CD4-positive, alpha-beta T cell treated with Interleukin-17A for 1 hour (primary cell): Measurements from ENCODE around the gene PGM1.

Source experiments
- DNase-seq: peaks from one replicate; pipeline ENCODE4 v3.0.0-alpha.2; 2020

PGM1 gene

DNA sequence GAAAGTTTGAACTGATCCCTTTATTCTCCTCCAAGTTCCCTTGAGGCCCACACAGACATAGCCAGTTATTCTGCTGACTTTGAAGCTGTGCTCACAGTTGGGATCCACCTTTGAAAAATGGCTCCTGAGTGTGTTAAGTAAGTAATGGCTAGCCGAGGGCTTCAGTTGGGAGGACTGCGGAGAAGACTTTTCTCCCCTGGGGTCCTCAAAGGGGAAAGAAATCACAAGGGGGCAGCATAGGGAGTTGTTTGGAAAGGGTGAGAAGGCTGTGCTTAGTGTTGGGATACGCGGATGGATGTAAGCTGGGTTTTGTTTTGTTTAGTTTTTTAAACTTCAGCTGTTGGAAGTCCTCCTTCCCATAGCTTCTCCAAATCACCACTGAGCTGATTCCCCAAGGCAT is 8.3 kb downstream of the PGM1 start:
- DNase-seq = no peak

DNA sequence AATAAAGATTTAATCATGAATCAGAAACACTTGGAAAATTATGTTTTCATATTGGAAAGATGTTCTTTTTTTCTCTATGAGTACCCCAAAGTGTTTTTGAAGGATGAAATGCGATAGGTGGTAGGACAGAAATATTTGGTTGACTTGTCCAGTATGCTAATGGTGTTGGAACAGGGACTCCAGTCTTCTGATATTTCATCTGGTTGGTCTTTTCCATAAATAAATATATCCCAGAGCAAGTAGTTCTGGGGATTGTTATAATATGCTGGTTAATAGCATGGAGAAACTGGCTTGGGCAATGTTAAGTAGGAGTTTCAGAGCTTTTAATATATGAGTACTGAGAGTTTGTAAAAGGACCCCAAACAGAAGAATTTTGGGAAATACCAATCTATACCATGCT is 8.7 kb downstream of the PGM1 start:
- DNase-seq = no peak

DNA sequence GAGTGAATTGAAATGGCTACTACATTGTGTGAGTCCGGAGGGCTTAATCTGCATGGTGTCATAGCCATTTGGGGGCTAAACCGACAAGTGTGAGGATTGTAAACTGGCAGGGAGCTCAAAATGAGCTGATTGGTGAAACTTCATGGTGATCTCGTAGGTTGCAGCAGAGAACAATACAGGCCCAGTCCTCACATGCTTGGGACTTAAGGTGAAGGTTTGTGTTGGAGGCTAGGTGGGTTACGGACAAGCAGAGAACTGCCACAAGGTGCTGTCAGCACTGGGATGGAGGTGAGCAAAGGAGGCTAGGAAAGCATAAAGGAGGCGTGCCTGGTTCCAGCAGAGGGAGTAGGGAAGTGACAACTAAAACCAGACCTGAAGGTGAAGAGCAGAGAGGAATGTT is 9.4 kb downstream of the PGM1 start:
- no peak for DNase-seq

DNA sequence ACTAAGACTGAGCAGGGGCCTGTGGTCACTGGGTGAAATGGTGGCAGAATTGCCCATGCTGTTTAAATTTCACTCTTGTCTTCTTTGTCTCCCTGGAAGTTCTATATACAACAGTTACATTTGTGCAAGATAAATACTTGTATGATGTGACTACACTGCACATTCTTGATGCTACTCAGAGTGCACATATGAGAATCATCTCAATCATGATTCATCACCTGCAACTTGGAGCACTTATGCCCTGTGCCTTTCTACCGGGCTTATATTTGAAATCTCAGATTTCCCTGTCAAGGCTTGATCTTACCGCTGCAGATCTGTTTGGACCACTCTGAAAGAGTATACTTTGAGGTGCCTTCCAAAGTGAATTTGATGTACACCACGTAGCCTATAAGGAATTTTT is 10.6 kb downstream of the PGM1 start:
- no peak for DNase-seq

DNA sequence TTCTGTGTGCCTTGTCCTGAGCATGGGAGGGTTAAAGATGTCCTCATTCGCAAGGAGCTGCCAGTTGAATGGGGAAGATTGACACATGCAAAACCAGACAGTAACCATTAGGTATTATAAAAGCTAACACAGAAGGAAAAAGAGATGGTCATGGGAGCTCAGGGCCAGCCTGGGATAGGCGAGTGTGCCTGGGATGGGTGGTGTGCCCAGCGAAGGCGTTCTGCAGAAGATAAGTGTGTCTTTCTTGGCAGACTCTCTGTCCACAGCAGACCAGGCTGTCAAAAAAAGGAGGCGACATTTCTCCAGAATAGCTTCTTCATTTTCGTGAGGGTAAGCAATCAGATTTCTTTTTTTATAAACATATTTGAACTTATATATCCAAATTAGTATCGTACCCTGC is 14.1 kb downstream of the PGM1 start:
- no peak for DNase-seq

DNA sequence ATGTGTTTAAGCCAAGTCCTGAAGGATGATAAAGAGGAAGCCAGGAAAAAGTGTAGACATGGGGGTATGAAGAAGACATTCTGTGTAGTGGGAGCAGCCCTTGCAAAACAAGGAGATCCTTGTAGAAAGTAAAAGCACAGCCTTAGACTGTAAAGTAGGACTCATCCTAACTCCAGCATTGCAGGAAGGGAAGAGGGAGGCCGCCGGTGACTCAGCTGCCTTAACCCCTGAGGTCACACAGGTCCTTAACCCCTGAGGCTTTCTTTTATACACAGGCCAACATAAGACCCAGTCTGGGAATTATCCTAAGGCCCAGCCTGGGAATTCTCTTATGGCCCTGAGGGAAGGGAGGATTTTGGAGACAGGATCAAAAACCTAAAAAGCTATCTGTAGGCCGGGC is 18.0 kb downstream of the PGM1 start:
- no peak for DNase-seq

DNA sequence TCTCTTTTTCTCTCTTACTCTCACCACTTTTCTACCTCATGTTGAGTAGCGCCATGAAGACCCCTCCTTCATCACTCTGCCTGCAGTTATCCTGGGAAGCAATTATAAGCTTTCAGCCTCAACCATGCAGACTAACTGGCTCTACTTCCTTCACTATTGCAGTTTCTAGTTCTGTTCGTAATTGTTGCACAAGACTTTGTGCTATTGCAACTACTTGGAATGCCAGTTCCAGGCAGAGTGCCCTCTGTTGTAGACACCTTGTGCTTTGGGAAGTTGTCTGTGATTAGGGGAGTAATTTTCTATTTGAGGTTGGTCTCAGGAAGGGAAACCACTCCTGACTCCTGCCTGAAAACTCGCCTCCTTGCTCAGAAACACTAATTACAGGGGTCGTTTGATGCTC is 19.4 kb downstream of the PGM1 start:
- no peak for DNase-seq

DNA sequence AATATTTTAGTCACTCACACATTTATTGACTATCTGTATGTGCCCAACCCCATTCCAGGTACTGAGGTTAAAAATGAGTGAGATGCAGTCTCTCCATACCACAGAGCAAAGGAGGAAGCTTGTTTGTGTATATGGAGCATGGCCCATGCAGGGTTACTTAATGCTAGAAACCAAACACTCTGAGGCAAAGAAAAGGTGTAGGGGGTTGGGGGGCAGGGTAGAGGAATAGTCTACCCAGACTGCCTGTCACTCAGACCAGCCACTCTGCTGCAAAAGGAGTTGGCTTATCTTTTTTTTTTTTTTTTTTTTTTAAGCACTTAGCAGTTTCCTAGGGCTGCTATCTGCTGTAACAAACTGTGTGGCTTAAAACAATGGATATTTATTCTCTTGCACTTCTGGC is 19.8 kb downstream of the PGM1 start:
- no peak for DNase-seq

DNA sequence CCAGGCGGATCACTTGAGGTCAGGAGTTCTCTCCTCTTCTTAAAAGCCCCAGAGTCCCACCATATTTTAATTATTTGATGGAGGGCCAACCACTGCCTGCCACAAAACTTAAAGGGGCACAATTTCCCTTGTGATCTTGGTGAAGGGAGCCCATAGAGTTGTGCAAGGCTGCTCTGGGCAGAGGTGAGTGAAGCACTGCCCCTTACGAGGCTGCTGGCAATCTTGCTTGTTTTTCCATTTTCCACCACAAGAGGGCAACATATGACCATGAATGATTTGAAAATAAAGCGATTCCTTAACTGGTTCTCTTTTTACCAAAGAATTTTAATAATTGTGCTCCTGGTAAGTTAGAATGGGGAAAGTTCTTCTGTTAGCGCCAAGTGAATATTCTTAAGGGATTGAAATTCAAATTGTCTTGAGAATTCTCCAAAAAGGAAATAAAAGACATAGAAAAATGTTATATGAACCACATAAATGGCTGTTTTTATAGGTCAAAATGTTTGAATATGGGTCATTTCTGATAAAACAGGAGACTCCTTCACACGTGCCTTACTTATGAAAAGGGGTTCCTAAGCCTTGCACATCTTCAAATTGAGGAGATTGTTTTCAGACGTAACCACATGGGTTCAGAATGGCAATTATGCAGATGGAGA is 22.7 kb downstream of the PGM1 start:
- peak; percentile 85 for DNase-seq

DNA sequence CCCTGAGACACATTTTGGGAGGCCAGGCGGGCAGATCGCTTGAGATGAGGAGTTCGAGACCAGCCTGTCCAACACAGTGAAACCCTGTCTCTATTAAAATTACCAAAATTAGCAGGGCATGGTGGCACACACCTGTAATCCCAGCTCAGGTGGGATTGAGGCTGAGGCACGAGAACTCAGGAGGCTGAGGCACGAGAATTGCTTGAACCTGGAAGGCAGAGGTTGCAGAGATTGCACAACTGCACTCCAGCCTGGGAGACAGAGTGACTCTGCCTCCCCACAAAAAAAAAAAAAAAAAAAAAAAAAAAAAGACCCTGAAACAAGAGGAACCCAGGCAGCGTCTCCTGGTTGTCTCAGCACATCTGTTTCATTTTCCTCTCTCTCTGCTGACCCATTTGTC is 24.2 kb downstream of the PGM1 start:
- DNase-seq = no peak

DNA sequence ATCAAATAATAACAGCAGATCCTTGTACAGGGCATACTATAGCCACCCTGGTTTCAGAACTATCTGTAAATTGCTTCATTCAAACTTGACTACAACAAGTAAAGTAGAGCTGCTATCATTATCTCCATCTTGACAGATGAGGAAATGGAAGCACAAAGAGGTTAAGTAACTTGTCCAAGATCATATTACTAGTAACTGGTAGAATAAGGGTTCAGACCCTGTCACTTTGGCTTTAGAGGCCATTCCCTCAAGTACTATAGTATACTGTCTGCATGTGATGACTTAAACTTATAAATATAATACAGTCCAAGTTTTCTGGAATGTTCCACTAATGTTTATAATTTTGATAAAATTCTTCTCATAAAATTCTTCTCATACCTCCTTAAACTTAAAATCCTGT is 24.8 kb downstream of the PGM1 start:
- no peak for DNase-seq

DNA sequence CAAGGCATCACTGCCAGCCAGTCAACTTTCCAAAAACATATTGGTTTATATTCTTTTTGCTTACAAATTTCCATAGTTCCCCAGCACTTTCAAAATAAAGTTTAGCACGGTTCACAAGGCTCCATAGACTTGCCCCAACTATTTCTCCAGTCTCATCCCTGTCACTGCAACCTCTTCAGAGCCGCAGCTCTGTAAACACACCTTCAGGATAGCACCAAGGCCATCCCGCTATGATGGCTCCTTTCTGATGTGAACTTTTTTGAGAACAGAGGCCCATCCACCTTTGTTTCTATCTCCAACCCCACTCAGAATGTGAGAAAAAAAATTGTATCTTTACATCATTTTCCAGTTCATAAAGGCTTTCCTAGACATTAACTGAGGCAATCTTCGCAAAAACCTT is 26.3 kb downstream of the PGM1 start:
- DNase-seq = no peak

DNA sequence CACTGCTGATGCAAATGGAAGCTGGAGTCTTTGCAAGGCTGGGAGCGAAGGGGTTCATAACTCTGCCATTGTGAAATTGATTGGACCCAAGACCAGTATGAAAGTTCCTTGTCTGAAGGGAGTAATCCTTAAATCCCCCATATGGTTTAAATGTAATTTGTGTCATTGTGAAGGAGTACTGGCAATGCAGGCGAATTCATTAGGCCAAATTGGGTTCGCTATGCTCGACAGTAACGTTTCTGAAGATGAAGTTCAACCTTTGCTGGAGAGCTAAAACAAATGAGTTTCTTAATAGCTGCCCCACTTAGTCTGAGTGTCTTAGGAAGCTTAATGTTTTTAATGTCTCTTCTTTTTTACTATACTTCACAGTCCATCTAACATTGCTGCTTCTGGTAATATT is 27.5 kb downstream of the PGM1 start:
- no peak for DNase-seq

DNA sequence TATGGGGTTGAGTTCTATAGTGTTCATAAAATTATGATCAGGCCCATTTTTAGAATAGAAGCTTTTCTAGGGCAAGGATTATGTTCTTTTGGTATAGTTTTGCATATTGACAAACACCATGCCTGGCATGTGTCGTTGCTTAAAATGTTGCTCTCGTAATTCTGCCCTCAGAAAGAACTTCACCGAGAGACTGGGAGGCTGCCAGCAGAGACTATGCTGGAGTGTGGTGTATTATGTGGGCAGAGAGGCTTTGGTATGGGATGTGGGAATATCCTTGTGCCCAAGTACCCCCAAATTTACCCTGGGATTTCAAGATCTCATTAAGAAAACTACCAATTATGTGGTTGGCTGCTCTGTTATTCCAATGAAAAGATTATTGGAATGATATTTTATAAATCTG is 27.9 kb downstream of the PGM1 start:
- no peak for DNase-seq

DNA sequence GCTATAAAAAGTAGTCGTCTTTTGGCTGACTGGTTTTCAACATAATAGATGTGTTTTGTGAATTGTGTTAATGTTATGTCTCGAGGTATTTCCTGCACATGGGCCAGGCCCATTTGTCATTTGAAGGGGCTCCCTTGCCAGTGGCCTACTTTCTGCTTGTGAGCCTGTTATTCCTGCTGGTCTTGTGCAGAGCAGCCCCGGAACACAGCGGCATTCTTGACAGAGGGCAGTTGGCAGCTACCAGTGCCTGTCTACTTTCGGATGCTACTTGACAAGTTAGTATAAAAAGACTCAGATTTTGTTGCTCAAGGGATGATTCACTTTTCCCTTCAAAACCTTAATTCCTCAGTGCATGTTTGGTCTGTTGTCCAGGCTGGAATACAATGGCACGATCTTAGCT is 28.5 kb downstream of the PGM1 start:
- DNase-seq = no peak

DNA sequence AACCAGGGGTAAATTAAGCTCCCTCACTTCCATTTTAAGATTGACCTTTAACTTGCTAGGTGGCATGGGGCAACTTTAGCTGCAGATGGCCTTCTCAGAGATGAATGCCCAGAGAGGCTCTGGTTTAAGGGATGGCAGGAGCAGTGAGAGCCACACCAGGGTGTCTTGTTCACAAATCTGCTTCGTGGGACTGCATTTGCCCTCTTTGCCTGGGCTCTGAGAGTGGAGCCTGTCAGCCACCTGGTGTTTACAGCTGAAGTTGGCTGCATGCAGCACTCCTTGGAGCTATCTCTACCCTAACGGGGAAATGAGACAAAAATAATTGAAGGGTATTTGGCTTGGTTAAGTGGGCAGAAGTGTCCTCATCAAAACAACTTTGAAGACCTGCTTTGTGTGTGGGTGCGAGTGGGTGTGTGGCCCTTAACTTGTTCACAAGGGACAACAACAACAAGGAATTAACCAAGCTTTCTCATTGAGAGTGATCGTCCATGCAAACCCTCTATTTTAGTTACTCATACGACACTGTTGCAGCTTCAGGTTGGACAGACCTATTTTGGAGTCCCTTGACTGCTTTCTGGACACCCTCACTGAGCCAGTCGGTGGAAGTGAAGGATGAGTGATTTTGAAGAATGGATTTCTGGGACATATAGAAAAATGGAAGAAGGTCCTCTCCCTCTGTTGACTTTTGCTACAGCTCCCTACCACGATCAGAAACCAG is 29.8 kb downstream of the PGM1 start:
- no peak for DNase-seq

DNA sequence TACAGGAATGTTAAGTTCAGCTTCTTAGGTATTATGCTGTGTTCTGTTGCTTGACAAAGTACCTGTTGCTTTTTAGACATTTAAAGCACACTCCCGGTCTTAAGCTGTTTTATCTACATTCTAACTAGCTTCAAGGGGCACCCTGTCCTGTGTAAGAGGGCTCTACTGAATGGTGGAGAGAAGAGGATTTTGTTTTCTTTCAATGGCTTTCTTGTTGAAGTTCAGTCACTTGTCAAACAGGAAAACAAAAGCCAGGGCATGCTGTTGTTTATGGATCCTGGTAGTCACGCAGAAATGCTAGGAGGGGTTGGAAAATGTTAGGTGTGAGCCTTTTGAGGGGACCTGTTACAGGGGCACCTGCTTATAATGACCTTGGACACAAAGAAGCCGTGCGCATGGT is 30.7 kb downstream of the PGM1 start:
- no peak for DNase-seq

DNA sequence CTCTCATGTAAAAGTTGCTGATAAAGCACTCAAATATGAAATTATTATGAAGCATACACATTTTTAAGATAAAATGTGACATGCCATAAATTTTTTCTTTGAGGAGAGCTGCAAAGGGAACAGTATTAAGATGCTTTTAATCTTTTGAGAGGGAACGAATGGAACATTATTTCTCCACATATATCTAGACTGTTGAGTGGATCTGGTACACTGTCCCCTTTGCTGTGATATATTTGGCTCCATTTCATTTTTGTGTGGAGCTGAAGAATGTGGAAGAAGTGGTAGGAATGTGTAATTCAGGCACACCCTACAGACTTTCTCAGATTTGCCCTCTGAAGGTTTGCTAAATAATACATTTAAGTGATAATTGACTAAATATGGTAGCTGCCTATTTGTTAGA is 31.7 kb downstream of the PGM1 start:
- DNase-seq = no peak

DNA sequence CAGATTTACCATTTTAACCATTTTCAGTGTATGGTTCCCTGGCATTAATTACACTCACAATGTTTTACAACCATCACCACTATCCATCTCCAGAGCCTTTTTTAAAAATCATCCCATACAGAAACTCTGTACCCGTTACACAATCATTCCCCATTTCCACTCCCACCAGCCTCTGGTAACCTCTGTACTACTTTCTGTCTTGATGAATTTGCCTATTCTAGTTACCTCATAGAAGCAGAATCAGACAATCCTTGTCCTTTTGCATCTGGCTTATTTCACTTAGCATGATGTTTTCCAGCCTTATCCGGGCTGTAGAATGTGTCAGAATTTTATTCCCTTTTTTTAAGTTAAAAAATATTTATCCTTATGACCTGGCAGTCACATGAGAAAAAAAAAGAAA is 33.0 kb downstream of the PGM1 start:
- DNase-seq = no peak

DNA sequence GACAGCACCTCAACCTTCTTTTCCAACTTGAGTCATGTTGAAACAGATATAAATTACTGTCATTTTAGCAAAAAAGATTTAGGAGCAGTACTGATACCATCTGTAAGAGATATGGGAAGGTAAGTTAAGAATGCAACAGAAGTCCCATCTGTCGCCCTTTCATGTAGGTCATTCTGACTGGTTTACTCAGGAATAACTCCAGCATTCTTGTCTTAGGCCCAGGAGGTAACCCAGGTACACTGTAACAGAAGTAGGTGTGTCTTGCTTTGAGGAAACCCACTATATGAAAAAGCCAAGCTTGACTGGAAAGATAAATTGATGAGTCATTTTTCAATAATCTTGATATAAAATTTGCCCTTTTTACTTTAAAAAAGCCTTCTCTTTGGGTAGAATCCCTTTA is 35.4 kb downstream of the PGM1 start:
- no peak for DNase-seq

DNA sequence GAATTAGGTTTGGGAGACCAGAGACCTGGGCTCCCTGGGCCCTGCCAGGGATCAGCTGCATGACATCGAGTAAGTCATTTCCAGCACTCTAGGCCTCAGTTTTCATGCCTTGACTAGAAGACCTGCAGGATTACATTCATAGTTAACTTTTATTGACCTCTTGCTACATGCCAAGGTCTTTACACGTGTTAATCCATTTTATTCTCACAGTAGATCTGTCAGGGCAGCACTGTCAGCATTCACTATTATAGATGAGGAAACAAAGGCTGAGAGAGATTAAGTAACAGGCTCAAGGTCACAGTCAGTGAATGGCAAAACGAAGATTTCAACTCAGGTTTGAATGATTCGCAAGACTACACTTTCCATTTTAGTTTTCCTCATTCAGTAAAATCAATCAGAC is 37.0 kb downstream of the PGM1 start:
- DNase-seq = no peak

DNA sequence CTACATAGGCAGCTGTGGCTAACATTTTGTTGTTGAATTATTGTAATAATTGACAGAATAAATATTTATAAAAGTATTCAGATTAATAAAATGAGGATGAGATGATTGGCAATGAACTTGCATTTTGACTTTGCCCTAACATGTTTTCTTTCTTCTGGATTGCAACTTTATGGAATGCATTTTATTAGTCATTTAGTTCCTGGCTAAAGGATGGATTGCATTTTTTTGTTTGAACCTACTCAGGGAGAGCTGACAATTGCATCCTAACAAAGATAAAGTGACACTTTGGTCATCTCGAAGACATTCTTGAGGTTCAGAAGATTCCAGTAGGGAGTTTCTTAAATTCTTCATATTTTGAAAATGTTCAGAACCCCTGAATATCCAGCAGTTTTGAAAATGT is 37.5 kb downstream of the PGM1 start:
- no peak for DNase-seq

DNA sequence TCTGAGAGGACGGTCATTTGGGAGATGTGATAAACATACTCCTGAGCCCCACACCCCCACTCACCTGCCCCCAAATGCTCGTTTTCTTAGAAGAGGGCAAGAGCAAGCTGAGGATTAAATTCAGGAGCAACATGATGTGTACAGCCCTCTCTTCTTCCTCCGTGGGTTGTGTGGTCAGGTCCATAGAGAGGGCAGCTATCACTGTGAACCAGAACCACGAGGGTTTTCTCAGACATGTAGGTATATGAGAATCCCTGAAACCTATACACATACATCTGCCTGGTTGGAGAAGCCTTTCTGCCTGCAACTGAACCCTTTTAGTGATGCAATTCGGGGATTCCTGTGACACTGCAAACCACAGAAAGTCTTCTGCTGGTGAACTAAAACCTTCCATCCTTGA is 38.9 kb downstream of the PGM1 start:
- no peak for DNase-seq

DNA sequence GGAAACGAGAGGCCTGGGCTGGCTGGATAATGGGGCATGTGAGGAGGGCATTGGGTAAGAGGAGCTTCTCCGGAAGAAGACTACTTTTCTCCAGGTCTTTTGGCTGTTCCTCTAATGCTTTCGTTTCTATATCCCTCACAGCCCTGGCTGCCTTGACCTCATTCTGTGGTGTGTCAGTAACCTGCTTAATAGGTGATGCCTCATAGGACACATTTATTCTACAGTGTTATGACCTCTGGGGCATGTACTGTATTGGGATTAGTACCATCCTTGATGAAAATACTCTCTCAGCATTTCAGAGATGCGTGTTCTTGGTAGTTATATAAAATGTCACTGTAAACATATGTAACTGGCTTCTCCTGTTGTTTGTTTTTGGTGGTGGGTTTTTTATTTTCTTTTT is 40.1 kb downstream of the PGM1 start:
- DNase-seq = no peak

DNA sequence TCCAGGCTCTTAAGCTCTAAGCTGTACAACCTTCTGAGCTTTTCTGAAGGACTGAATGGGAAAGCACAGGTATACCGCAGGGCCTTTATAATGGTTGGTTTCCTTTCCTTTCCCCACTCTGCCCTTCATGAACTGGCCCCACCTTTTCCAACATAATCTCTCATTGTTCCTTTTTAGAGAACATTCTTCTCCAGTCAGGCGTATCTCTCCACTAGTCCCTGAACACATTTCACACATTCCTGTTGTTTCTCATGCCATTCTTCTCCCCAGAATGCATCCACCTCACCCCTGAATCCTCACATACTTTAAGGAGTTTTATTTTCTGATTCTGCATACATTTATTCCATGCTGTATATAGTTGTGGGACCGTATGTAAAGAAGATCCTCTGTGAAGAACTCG is 41.3 kb downstream of the PGM1 start:
- no peak for DNase-seq
